T-helper 22 cell (primary cell): ENCODE measurements around the gene PLA2G15.

ENCODE experiments used
- DNase-seq: peaks from one replicate; pipeline ENCODE4 v3.0.0-alpha.2; 2020; ENCODE audit warnings: low read depth

The PLA2G15 gene

DNA sequence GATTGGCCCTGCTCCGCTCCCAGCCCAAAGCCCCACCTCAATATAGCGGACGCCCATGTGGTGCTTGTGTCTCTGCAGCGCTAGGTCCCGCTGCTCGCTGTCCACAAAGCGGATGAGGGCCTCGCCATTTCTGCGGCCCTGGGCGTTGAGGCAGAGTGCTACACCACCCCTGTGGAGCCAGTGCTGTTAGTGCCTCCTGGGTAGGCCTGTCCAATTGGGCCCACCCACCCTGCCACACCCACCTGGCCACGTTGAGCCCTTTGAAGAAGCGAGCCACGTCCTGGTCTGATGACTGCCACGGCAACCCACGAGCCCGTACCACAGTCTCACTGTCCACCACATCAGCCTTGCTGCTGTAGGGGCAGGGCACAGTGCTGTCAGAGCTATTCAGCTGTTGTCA is 12.8 kb upstream of the PLA2G15 start:
- no peak for DNase-seq

DNA sequence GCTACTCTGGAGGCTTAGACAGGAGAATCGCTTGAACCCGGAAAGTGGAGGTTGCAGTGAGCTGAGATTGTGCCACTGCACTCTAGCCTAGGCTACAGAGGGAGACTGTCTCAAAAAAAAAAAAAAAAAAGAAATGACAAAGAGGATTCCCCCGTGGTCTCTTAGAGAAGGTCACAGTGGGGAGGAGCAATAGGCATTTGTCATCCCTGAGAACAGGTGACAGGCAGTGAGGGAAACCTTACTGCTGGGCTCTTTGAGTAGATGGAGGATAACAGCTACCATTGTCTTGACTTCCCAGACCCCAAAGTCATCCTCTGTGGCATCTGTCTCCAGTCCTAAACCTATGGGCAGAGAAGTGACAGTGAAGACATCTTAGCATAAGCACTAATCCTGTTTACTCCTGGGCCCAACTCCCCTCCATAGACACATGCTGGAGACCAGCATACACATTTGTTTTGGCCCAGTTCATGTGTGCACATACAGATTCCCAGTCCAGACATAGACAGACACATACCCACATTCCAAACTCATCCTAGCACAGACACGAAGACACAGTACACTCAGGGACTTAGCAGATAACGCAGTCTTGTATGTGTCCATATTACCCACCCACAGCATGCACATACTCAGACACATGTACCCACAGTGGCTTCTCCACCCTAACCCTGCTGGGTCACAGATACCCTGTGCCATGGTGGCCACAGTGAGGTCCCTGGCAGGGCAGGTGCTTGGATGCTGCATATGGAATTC is 11.9 kb upstream of the PLA2G15 start:
- DNase-seq: no peak

DNA sequence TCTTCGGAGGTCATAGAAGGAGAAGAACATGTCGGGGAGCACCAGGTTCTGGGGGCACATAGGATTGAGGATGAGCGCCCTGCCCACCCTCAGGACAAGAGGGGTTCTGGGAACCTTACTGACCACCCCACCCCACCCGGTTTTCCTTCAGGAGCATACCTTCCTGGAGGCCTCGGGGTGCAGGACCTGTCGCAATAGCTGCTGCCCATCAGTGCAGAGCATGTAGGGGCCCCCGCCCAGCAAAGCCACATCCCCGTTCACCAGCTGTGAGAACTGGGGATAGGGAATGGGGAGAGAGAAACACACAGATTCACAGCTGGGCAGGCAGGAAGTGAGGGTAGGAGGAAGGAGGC is 11.4 kb upstream of the PLA2G15 start:
- no peak for DNase-seq

DNA sequence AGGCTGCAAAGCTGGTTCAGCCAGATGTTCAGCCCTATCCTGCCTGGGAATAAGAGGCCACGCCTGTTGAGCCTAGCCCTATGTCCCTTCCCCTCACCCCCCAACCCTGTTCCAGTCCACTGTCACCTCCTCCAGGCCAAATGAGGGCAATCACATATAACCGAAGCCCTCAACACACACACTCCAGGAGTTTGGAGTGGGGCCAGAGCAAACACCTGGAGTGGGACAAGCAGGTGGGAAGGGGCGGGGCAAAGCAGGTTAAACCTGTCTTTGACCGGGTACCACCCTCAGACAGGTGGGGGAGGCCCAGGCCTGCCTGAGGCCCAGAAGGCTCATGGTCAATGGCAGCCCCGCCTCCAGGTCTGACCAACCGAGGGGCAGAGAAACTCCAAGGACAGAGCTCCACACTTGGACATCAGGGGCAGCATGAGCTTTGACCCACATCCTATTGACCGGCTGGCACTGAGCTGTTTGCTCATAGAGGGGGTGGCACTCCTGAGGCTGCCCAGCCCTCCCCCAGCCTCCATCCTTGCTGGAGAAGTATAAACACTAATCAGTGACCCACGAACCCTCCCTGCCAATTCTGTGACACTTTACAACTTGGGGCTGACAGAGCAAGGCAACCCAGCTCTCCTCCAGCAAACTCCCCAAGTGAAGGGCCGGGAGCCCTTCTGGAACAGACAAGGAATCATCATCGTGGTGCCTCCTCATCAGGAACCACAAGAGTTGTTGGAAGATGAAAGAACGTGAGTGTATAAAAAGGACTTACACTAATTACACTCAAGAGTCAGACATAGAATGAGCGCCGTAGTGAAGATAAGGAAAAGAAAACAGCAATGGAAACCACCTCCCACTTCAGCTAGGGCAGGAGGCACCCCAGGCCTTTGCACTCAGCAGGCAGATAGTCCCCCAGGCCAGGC is 10.7 kb upstream of the PLA2G15 start:
- no peak for DNase-seq

DNA sequence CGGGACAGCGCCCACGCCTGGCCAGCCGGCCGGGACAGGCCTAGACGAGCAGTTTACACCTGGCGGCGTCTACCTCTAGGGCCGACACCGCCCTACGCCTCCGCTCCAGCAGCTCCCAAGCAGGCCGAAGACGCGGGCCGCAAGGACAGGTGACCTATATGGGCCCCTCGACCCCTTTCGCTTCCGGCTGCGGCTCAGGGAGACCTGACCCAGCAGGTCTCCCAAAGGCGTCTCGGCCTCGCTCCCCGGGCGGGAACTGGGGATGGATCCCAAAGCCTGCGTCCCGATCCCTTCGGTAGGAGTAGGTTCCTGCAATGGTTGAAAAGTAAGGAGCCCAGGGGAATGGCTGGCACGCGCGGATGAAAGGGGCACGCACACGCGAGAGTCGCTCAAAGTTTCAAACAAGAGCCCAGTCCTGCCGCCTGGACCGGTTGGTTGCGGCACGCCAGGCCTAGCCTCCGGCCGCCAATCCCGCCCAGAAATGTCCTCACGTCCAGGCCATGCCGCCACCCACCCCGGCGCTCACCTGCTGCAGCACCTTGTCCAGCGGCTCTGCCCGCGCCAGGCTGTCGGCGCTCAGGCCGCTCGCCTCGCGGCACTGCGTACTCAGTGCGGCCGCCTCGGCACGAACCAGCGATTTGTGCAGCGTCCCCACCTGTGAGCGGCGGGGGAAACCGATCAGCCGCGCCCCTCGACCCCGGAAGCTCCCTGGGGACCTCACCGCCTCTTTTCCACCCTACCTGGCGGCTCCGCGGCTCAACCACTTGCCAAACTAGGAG is 9.9 kb upstream of the PLA2G15 start:
- no peak for DNase-seq

DNA sequence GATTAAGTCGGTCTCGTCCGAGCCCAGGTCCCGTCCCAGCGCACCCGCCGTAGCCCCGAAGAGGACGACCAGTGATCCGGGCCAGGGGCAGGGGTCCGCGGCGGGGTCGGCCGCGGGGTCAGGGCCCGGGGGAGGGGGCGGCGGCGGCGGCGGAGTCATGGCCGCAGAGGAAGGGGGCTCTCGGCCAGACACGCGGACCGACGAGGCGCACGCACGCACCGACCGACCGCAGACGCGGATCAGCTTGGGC is 9.4 kb upstream of the PLA2G15 start, which contains the start of gene ESRP2:
Gene ESRP2 (minus strand): TSS at position 241 of the 250 bp plus-strand sequence. CDS start 82 bp downstream, at position 159.
- no peak for DNase-seq

GRCh38 chr16:68236137-68236825 is 8.9 kb upstream of the PLA2G15 start:
- DNase-seq: peak; percentile 51

DNA sequence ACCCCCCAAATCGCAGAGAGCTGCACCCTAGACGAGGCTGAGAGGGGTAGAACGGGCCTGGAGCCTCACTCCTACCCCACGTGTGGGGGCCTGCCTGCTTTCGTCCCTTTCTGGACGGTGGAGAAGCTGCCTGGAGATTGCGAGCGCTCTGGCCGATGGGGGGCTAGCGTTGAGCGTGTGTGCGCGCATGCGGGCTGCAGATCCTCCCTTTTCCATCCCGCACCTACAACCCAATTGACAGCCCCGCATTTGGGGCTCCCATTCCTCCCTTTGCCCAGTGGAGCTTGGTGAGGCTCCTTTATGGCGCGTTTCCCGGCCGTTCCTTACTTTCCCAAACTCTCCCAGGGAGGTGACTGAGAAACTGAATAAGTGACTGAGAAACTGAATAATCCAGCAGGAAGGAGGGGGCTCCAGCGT is 8.3 kb upstream of the PLA2G15 start:
- no peak for DNase-seq

DNA sequence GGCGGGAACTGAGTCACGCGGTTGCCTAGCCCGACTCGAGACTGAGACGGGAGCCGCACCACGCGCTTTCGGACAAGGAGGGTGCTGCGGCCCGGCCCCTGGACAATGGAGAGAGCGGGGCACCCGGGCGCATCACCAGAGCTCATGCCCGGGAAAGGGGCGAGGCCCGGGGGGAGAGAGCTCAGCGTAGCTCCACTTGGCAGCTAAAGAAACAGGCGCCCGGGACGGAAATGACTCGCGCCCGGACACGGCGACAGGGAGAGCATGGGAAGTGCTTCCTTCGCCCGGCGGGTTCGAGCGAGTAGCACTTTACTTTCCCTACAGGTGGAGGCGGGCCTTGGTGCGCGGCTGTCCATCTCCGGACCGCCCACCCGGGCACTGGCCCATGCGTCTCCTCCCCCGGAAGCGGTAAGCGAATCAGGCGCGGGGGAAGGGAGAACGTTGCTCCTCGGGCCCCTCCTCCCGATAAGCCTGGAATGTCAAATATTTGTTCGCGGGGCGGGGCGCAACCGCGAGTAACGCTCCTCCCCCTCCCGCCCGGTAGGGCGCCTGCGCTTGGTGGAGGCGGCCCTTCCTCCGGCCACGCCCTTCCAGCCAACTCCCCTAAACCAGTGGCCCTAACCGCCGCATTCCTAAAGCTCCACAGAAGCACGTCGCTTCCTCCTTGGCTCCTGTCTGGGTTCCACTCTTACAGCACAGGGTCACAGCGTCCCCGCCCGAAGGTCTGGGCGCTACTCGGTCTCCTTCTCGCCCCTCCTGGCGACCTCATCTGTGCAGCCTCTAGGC is 7.7 kb upstream of the PLA2G15 start:
- peak; percentile 82 for DNase-seq

DNA sequence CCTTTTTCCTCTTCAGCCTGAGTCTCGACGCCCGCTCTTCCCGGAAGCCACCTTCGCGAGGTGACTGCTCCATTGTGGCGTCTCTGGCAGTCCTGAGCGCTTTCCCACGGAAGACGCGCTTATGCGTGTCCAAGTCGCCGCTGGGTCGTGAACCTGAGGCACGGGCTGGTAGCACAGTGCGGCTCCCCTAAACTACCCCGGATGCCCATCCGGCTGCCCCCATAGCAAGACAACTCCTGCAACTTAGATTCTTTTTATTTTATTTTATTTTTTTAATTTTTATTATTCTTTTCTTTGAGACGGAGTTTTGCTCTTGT is 7.2 kb upstream of the PLA2G15 start:
- DNase-seq: no peak

- DNase-seq: no peak
Observed at GRCh38 chr16:68242085-68242484, 3.1 kb upstream of the PLA2G15 start.

- no peak for DNase-seq
Observed at GRCh38 chr16:68242926-68243858, 2.0 kb upstream of the PLA2G15 start.

GRCh38 chr16:68244481-68244902 is 681 bp upstream of the PLA2G15 start:
- DNase-seq: no peak

DNA sequence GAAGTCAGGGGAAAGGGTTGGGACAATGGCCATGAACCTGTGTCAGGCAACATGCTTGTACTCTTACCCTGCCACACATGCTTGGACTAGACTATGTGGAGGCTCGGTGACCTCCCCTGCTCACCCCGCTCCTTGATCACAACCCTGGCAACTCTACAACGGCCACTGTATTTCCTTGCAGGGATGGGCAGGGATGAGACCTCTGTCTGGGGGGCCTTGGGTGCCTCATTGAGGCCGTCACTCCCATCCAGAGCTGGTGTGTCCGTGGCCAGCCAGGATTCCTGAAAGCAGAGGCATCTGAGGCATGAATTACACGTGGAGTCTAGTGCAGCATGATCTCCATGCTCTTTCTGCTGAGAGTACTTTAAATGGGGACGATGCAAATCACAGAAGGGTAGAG is 948 bp downstream of the PLA2G15 start:
- DNase-seq: no peak

DNA sequence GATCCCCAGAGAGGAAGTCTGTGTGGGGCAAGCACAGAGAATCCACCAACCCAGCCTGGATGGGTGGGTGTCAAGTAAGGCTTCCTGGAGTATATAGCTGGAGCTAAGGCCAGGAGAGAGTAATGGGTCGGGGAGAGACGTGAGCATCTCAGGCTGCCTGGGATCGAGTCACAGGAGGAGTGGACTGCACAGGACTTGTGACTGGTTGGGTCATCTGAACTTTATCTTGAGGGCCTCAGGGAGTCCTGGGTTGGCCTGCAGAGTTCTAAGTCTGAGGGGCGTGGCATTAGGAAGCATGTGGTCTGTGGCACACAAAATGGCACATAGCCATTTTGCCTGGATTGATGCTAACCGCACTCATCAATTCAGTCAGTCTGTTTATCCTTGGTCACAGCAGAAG is 1.5 kb downstream of the PLA2G15 start:
- DNase-seq: no peak

GRCh38 chr16:68247400-68247799 is 2.2 kb downstream of the PLA2G15 start:
- no peak for DNase-seq

DNA sequence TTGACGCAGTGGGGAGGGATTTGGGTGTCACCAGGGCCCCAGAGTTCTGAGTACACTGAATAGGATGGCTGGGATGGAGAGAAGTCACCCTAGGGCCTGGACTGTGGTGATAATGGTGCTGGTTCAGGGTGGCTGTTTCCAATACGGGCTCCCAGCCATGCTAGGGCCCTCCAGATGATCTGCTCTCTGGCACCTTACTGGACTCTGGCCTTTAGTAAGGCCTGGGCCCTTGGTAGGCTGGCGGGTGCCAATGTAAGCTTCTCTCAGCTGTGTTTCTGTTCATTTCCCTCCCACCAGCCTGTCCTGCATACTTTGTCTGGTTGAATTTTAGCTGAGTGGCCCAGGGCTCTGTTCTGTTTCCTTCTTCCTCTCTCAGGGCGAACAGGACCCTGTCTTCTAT is 2.8 kb downstream of the PLA2G15 start:
- DNase-seq: no peak

DNA sequence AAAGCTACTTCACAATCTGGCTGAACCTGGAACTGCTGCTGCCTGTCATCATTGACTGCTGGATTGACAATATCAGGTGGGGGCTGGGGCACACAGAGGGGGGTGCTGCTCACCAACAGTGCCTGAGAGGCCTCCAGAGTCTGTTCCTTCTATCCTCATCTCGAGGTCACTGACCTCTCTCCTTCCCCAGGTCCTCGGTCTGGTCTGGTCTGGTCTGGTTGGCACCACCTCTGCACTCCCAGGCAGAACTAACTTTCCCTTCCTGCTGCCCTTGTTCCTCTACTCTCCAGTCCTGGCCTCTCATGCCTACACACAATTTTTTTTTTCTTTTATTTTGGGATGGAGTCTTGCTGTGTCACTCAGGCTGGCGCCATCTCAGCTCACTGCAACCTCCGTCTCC is 4.2 kb downstream of the PLA2G15 start:
- no peak for DNase-seq

DNA sequence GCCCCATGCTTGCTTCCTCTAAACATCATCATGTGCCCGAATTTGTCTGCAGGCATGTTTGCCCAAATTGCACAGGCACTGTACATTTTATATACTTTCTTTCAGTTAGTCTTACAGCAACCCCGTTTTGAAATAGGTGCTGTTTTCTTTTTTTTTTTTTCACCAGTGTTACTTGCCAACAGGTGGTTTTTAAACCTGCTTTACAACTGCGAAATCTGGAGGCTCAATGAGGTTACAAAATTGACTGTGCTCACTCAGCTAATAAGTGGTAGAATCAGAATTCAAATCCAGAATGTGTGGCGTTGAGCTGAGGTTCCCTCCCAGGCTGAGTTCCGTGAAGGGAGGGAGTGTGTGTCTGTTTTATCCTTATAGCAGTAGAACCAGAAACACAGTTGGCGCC is 5.8 kb downstream of the PLA2G15 start:
- no peak for DNase-seq

DNA sequence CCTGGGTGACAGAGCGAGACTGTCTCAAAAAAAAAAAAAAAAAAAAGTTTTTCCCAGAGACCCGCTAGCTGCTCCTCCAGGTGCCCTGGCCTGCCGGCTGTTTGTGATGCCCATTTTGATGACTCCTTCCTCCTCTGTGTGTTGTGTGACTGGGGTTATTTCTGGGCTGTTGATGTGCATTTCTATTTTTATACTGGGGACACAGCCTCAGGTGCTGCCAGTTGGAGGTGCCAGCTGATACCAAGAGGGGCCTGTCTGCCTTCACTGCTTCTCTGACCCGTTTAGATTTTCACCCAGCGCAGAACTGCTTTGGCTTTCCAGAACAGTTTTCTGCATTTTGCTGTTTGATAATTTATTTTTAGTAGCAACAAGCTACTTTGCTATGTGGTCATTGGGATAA is 6.7 kb downstream of the PLA2G15 start:
- DNase-seq: no peak
